Lower lobe of right lung (tissue), 2 donors: ENCODE measurements around the gene SLC39A3. TPM values are rescaled to one million over a fixed set of nuclear protein-coding genes. Genes with fewer than 3 reads are reported as not detected.
A peak's percentile ranks its signal among the peaks of the same experiment; 100 is the strongest.

ENCODE experiments used
- ATAC-seq, 2 donors: fragments of 200-7000 bp; cut with Tn5 transposase; one replicate each; pipeline ENCODE4 v1.9.1; 2020 to 2022; ENCODE audit warnings: mild to moderate bottlenecking in 2 of 2, moderate library complexity in 2 of 2
- DNase-seq: peaks from one replicate; pipeline ENCODE4 v3.0.0-alpha.2; 2020
- H3K27ac ChIP-seq: fragments of 200-600 bp; one replicate; pipeline ENCODE4 v1.8.0; 2022
- H3K27me3 ChIP-seq: fragments of 200-600 bp; one replicate; pipeline ENCODE4 v1.8.0; 2022; ENCODE audit warnings: low read depth
- H3K36me3 ChIP-seq: fragments of 200-600 bp; one replicate; pipeline ENCODE4 v1.8.0; 2022; ENCODE audit warnings: mild to moderate bottlenecking
- H3K4me1 ChIP-seq: fragments of 200-600 bp; one replicate; pipeline ENCODE4 v1.8.0; 2022
- H3K4me3 ChIP-seq: fragments of 200-600 bp; one replicate; pipeline ENCODE4 v1.8.0; 2022; ENCODE audit warnings: mild to moderate bottlenecking
- H3K9me3 ChIP-seq: fragments of 200-600 bp; one replicate; pipeline ENCODE4 v1.8.0; 2022
- CTCF ChIP-seq: fragments of 200-600 bp; IDR thresholded peaks from one replicate; pipeline ENCODE4 v1.8.0; 2022; ENCODE audit warnings: antibody characterized with exemption, mild to moderate bottlenecking
- intact Hi-C: fragments of 100-400 bp; cut with DNase I; formaldehyde crosslinking; loops from one replicate; pipeline ENCODE4 v1.11.0; 2022
- total RNA-seq: library from RNA; stranded (reverse); fragmentation: NEBNext Ultra II Directional; extraction: Animal tissue kit (Norgen Biotek cat#: 25700); gene quantifications from one replicate; pipeline ENCODE4 v1.2.1, GENCODE V29; 2021
- donor health status: DM: no; HTN: yes; CAD: no; lungs with severe emphysema.

SLC39A3 gene
- total RNA-seq, 1 donor from 2014 or later, result 24.4 TPM

GRCh38 chr19:2722541-2723344 is 17.1 kb downstream of the SLC39A3 start:
- no peak overlapping the region for H3K4me3 ChIP-seq

GRCh38 chr19:2721570-2722540 is 18.0 kb downstream of the SLC39A3 start:
- H3K27me3 ChIP-seq, result peaks cover 63% of the 10 kb centered on the region
- intact Hi-C loops, result no loop called here
- DNase-seq (peak; percentile 30), ATAC-seq (no peak)
- no peaks in the 10 kb centered on the region for H3K9me3 ChIP-seq
- H3K4me3 ChIP-seq, result peak overlapping the region; percentile 42
- no peak overlapping the region for H3K27ac ChIP-seq
- H3K36me3 ChIP-seq, result no peaks in the 10 kb centered on the region
- TF ChIP-seq CTCF, result no peak
- H3K4me1 ChIP-seq, result peaks cover 9% of the 10 kb centered on the region

More at GRCh38 chr19:2722541-2723344, 17.1 kb downstream of the SLC39A3 start:
- no peak overlapping the region for H3K27ac ChIP-seq
- intact Hi-C loops, result no loop called here
- H3K27me3 ChIP-seq, result peaks cover 68% of the 10 kb centered on the region
- DNase-seq (peak; percentile 65), ATAC-seq (peak; percentile 83 to 85)
- TF ChIP-seq CTCF, result no peak
- H3K9me3 ChIP-seq, result no peaks in the 10 kb centered on the region
- peaks cover 9% of the 10 kb centered on the region for H3K4me1 ChIP-seq
- no peaks in the 10 kb centered on the region for H3K36me3 ChIP-seq

GRCh38 chr19:2720777-2721569 is 18.8 kb downstream of the SLC39A3 start, which contains the start of gene DIRAS1:
Gene DIRAS1 (minus strand): TSS chr19:2721372. CDS start chr19:2717806, 3,566 bp downstream.
- no peak for TF ChIP-seq CTCF
- no peak for ATAC-seq
- Histone ChIP-seq H3K27me3 (peaks cover 54% of the 10 kb centered on the region), H3K27ac (no peak within 1 kb of the TSS), H3K4me1 (peaks cover 9% of the 10 kb centered on the region), H3K9me3 (no peaks in the 10 kb centered on the region), H3K36me3 (no peaks in the 10 kb centered on the region), H3K4me3 (peak within 1 kb of the TSS; percentile 42)
- intact Hi-C loops, result no loop called here
- no peak for DNase-seq

- ATAC-seq (no peak), DNase-seq (no peak)
- H3K27ac ChIP-seq, result no peak overlapping the region
- peaks cover 5% of the 10 kb centered on the region for H3K9me3 ChIP-seq
- peaks cover 47% of the 10 kb centered on the region for H3K27me3 ChIP-seq
- intact Hi-C loops, result no loop called here
- peaks cover 9% of the 10 kb centered on the region for H3K4me1 ChIP-seq
- H3K4me3 ChIP-seq, result peak overlapping the region; percentile 27
- TF ChIP-seq CTCF, result no peak
- H3K36me3 ChIP-seq, result no peaks in the 10 kb centered on the region
These were observed 19.7 kb downstream of the SLC39A3 start for GRCh38 chr19:2719920-2720776.
